A549 (cell line): Measurements from ENCODE around the gene TXNIP. TPM values are rescaled to one million over a fixed set of nuclear protein-coding genes. Genes with fewer than 3 reads are reported as not detected.
A peak's percentile ranks its signal among the peaks of the same experiment; 100 is the strongest.

ENCODE experiments used
- ATAC-seq, 2 experiments: fragments of 200-7000 bp in 1 of 2; fragments of >200 bp in 1 of 2; cut with Nextera tagmentation in 1 of 2; cut with Tn5 transposase in 1 of 2; 3 replicates each; pipeline versions ENCODE4 v1.8.0 to v1.9.1; 2018 to 2020; ENCODE audit warnings: mild to moderate bottlenecking in 1 of 2, moderate library complexity in 1 of 2
- CTCF ChIA-PET: fragments of 300-600 bp; sonication (Branson Sonifier 250); formaldehyde crosslinking; extraction: SDS; loops from one replicate; lab custom pipeline; 2021; ENCODE audit warnings: antibody characterized with exemption, inconsistent platforms; lab: Yijun Ruan, JAX
- POLR2A ChIA-PET: fragments of 350-600 bp; formaldehyde crosslinking; extraction: SDS; loops from one replicate; lab custom pipeline; 2021; ENCODE audit warnings: antibody characterized with exemption, inconsistent platforms; lab: Yijun Ruan, JAX
- DNase-seq, 2 experiments: peaks; one replicate each; pipeline versions ENCODE4 v3.0.0 to v3.0.0-alpha.2; 2011 to 2016; ENCODE audit warnings: low read depth in 1 of 2, low spot score in 1 of 2
- FAIRE-seq: peaks from 2 replicates; lab custom pipeline; 2011; peaks lifted over from hg19 to GRCh38; lab: Jason Lieb, UNC
- H3K27ac ChIP-seq, 2 experiments: fragments of >200 bp; sonication (Bioruptor Twin); formaldehyde crosslinking; 3 replicates each; pipeline ENCODE4 v1.5.1; 2016 to 2017
- H3K4me1 ChIP-seq: fragments of >200 bp; sonication (Bioruptor Twin); formaldehyde crosslinking; 3 replicates; pipeline ENCODE4 v1.6.1; 2016
- H3K4me2 ChIP-seq: fragments of >200 bp; sonication (Bioruptor Twin); formaldehyde crosslinking; 3 replicates; pipeline ENCODE4 v1.6.1; 2016
- H3K4me3 ChIP-seq: fragments of >200 bp; sonication (Bioruptor Twin); formaldehyde crosslinking; 3 replicates; pipeline ENCODE4 v1.5.1; 2016
- H3K9me3 ChIP-seq: fragments of >200 bp; sonication (Bioruptor Twin); formaldehyde crosslinking; 3 replicates; pipeline ENCODE4 v1.6.1; 2016
- CBX2 ChIP-seq: fragments of 200-600 bp; sonication (generic); IDR thresholded peaks from 2 replicates; pipeline ENCODE4 v1.6.1; 2016; ENCODE audit warnings: low read depth, mild to moderate bottlenecking, borderline replicate concordance
- CEBPB ChIP-seq, 2 experiments: fragments of >200 bp in 1 of 2; sonication (Bioruptor Twin) in 1 of 2; formaldehyde crosslinking in 1 of 2; IDR thresholded peaks; 2 replicates each; pipeline ENCODE4 v1.6.1; 2012 to 2016
- CHD2 ChIP-seq: fragments of 150-350 bp; IDR thresholded peaks from 2 replicates; pipeline ENCODE4 v1.6.1; 2014; ENCODE audit warnings: low read length; ENCODE audit not compliant: partially characterized antibody
- CHD4 ChIP-seq: fragments of 200-600 bp; sonication (generic); IDR thresholded peaks from 2 replicates; pipeline ENCODE4 v1.6.1; 2016; ENCODE audit warnings: antibody characterized with exemption, mild to moderate bottlenecking, borderline replicate concordance
- FOXS1 ChIP-seq: fragments of 250-450 bp; sonication (Bioruptor Pico); IDR thresholded peaks from 2 replicates; pipeline ENCODE4 v1.5.0; 2020; ENCODE audit warnings: mild to moderate bottlenecking, moderate library complexity
- HEYL ChIP-seq: fragments of 250-450 bp; sonication (Bioruptor Pico); IDR thresholded peaks from 2 replicates; pipeline ENCODE4 v1.8.0; 2021; ENCODE audit warnings: mild to moderate bottlenecking, moderate library complexity
- MYC ChIP-seq: IDR thresholded peaks from 2 replicates; pipeline ENCODE4 v1.6.1; 2012; ENCODE audit warnings: mild to moderate bottlenecking, inconsistent platforms, low read length, improper control_type of control experiment, borderline replicate concordance
- NPAS2 ChIP-seq: fragments of 250-450 bp; sonication (Bioruptor Pico); IDR thresholded peaks from 2 replicates; pipeline ENCODE4 v1.8.0; 2022; ENCODE audit warnings: mild to moderate bottlenecking, moderate library complexity, borderline replicate concordance
- POLR2A ChIP-seq: IDR thresholded peaks from 2 replicates; pipeline ENCODE4 v1.6.1; 2012; ENCODE audit warnings: mild to moderate bottlenecking, low read length
- POLR2AphosphoS2 ChIP-seq: conservative IDR thresholded peaks from 2 replicates; pipeline ENCODE4 v1.6.1; 2012; ENCODE audit warnings: low read length, improper control_type of control experiment, inconsistent platforms
- RAD21 ChIP-seq, 2 experiments: fragments of >200 bp in 1 of 2; sonication (Bioruptor Twin) in 1 of 2; formaldehyde crosslinking in 1 of 2; IDR thresholded peaks in 1 of 2; conservative IDR thresholded peaks in 1 of 2; 2 replicates in 1 of 2; 3 replicates in 1 of 2; pipeline ENCODE4 v1.6.1; 2012 to 2018; ENCODE audit warnings: inconsistent platforms in 1 of 2
- REST ChIP-seq: fragments of 200-600 bp; sonication (generic); IDR thresholded peaks from 2 replicates; pipeline ENCODE4 v1.6.1; 2016; ENCODE audit warnings: antibody characterized with exemption, mild to moderate bottlenecking, moderate library complexity
- TFCP2L1 ChIP-seq: fragments of 250-450 bp; sonication (Bioruptor Pico); IDR thresholded peaks from 2 replicates; pipeline ENCODE4 v1.5.0; 2021; ENCODE audit warnings: mild to moderate bottlenecking
- ZNF302 ChIP-seq: fragments of 250-450 bp; sonication (Bioruptor Pico); IDR thresholded peaks from 2 replicates; pipeline ENCODE4 v1.9.0; 2021; ENCODE audit warnings: inconsistent platforms, mild to moderate bottlenecking, moderate library complexity
- WGBS: methylation state at CpG from one replicate; pipeline ENCODE4 v1.1.6; 2017; ENCODE audit errors: missing lambda C conversion rate; 5-methylcytosine and 5-hydroxymethylcytosine counted together
- polyA plus RNA-seq, 4 experiments: library from polyadenylated mRNA; depleted of rRNA in 3 of 4; stranded (reverse); fragments of >200 nt; fragmentation: RNase III in 1 of 4; extraction: RNeasy Plus Mini Kit Qiagen cat#74134 plus additional on column Dnase treatment in 1 of 4; gene quantifications; 2 replicates in 3 of 4; 3 replicates in 1 of 4; pipeline ENCODE4 v1.2.3, GENCODE V29; 2011 to 2017
- TF ChIP-seq, protein P1 (sequence below): fragments of 150-350 bp; IDR thresholded peaks from 2 replicates; pipeline ENCODE4 v1.6.1; 2014; ENCODE audit warnings: low read depth, mild to moderate bottlenecking, low read length

The TXNIP gene
- polyA plus RNA-seq, 2 of the 4 experiments (the other 2 are of a cell fraction) = 3.1 TPM; not detected in 1

DNA sequence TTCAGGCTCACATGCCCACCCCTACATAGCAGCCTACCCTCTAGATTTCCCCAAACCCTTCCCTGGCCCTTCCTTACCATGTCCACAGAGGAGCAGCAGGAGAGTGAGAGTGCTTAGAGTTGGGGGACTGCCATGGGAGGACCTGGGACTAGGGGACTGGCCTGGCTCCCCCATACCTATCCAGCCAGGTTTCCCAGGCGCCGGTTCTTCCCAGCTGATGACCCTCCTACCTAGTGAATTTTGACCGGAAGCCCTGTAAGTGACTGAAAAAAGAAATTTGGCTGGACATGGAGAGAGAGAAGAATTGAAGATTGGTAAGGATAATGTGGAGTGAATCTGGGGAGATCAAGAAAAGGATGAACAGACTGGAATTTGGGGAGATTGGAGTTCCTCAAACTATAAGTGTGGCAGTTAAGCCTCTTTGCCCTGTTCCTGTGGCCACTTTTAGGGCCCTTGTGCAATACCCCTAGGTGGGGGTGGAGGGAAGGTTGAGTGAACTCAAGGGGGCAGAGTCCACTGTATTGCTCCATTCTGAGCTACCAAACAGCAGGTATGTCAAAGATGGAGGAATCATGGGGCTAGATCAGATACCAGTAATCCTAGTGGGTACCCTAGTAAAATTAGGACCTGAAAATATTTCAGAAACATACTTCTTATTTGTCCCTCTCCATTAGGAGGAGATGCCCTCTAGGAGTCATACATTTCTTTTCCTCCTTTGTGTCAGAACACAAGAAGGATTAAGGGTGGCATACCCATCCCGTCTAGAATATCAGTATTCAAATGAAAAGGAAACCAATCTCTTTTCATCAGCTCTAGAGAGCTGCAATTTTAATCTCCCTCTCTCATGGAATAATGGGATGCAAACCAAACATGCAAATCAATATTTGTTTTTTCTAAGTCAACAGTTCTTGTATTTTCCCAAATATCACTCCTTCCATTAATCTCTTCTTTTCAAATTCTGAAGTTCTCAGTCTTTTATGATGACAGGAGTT lies 24.0 kb upstream of the TXNIP start:
- POLR2A ChIA-PET = no interaction called here
- 89% methylated on average over 4 of the region's 4 CpGs for WGBS
- CTCF ChIA-PET = interaction anchor here (0.7 to 21.3 kb wide), 6 partner anchors 12 to 165 kb away, joined by 3 to 566 read pairs (median 4); partner anchors contain the start of gene TXNIP
- Histone ChIP-seq H3K9me3 (no peaks in the 10 kb centered on the region), H3K4me3 (no peak overlapping the region)
- no peak for FAIRE-seq
- ATAC-seq = peak in 1 of 2 experiments; percentile 34; a peak in 2 of 6 replicates
- TF ChIP-seq CEBPB (IDR thresholded peaks at IDR 0.05) (peak; percentile 60 to 66; a peak in 3 of 4 replicates), NPAS2 (CRISPR knock-in tag) (no peak)
- TF ChIP-seq, all 56 proteins: peak for 1
- Histone ChIP-seq H3K27ac (0 out of 6 replicates have a peak overlapping the region, but pooled peaks of 1 of the 2 experiments have one; percentile 10), H3K4me1 (peaks cover 14% of the 10 kb centered on the region), H3K4me2 (peak overlapping the region; percentile 36; the same call in 2 of the 3 replicates)
- no peak for DNase-seq

GRCh38 chr1:146019231-146020057 lies 23.1 kb upstream of the TXNIP start:
- peaks cover 14% of the 10 kb centered on the region for H3K4me1 ChIP-seq
- no peaks in the 10 kb centered on the region for H3K9me3 ChIP-seq
- H3K4me3 ChIP-seq = no peak overlapping the region
- ATAC-seq = no peak
- H3K4me2 ChIP-seq = no peak overlapping the region
- WGBS = 82% methylated on average over 32 of the region's 43 CpGs
- ChIA-PET POLR2A (no interaction called here), CTCF (interaction anchor here (0.7 to 21.3 kb wide), 9 partner anchors 12 to 174 kb away, joined by 3 to 566 read pairs (median 4); partner anchors contain the start of genes NUDT17 and TXNIP)
- DNase-seq = no peak
- FAIRE-seq = no peak
- H3K27ac ChIP-seq = no peak overlapping the region
- TF ChIP-seq, protein P1, sequence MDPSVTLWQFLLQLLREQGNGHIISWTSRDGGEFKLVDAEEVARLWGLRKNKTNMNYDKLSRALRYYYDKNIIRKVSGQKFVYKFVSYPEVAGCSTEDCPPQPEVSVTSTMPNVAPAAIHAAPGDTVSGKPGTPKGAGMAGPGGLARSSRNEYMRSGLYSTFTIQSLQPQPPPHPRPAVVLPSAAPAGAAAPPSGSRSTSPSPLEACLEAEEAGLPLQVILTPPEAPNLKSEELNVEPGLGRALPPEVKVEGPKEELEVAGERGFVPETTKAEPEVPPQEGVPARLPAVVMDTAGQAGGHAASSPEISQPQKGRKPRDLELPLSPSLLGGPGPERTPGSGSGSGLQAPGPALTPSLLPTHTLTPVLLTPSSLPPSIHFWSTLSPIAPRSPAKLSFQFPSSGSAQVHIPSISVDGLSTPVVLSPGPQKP = no peak
- TF ChIP-seq POLR2A (no peak), CHD4 (no peak), ZNF302 (CRISPR knock-in tag) (no peak), FOXS1 (CRISPR knock-in tag) (no peak), NPAS2 (CRISPR knock-in tag) (no peak), RAD21 (conservative IDR thresholded peaks at IDR 0.05 in 1 of 2, IDR thresholded peaks at IDR 0.05 in 1 of 2) (no peak), TFCP2L1 (CRISPR knock-in tag) (no peak), MYC (no peak), HEYL (CRISPR knock-in tag) (no peak), POLR2AphosphoS2 (no peak), CHD2 (no peak), CBX2 (no peak), REST (no peak)
